Measurements from ENCODE around the gene MASTL.
A peak's percentile ranks its signal among the peaks of the same experiment; 100 is the strongest.

MASTL gene

GRCh38 chr10:27155066-27155754 lies at the start of gene MASTL:
TSS of gene MASTL (plus strand) at chr10:27155352. CDS start at chr10:27155427, 75 bp downstream.
- DNase-seq = peak; percentile 94

GRCh38 chr10:27108165-27108564 lies 47.0 kb upstream of the MASTL start:
- no peak for DNase-seq

- DNase-seq = no peak
Observed at GRCh38 chr10:27134371-27134770, 20.8 kb upstream of the MASTL start.

GRCh38 chr10:27138277-27138676 lies 16.9 kb upstream of the MASTL start:
- DNase-seq = no peak

- DNase-seq = no peak
Observed at GRCh38 chr10:27143686-27144085, 11.5 kb upstream of the MASTL start.

GRCh38 chr10:27145937-27146336 lies 9.2 kb upstream of the MASTL start:
- no peak for DNase-seq

- DNase-seq = no peak
Observed at GRCh38 chr10:27147701-27148100, 7.5 kb upstream of the MASTL start.

GRCh38 chr10:27150261-27150660 lies 4.9 kb upstream of the MASTL start:
- no peak for DNase-seq

GRCh38 chr10:27152687-27153086 lies 2.5 kb upstream of the MASTL start:
- no peak for DNase-seq

GRCh38 chr10:27153329-27153728 lies 1.8 kb upstream of the MASTL start:
- no peak for DNase-seq

- no peak for DNase-seq
Observed at GRCh38 chr10:27153845-27154193, 1.3 kb upstream of the MASTL start.

GRCh38 chr10:27156566-27156965 lies 1.4 kb downstream of the MASTL start:
- peak; percentile 4 for DNase-seq

GRCh38 chr10:27157150-27157549 lies 2.0 kb downstream of the MASTL start:
- DNase-seq = no peak

- no peak for DNase-seq
Observed at GRCh38 chr10:27158421-27158820, 3.3 kb downstream of the MASTL start.

GRCh38 chr10:27169849-27170248 lies 14.7 kb downstream of the MASTL start:
- DNase-seq = no peak

- no peak for DNase-seq
Observed at GRCh38 chr10:27188259-27188658, 33.1 kb downstream of the MASTL start.

- DNase-seq = no peak
Observed at GRCh38 chr10:27188897-27189296, 33.7 kb downstream of the MASTL start.

GRCh38 chr10:27190508-27190907 lies 35.4 kb downstream of the MASTL start:
- DNase-seq = no peak

- peak; percentile 4 for DNase-seq
Observed at GRCh38 chr10:27192284-27192683, 37.1 kb downstream of the MASTL start.

GRCh38 chr10:27197980-27198620 lies 42.9 kb downstream of the MASTL start:
- no peak for DNase-seq

GRCh38 chr10:27203806-27204205 lies 48.7 kb downstream of the MASTL start:
- DNase-seq = no peak

- no peak for DNase-seq
Observed at GRCh38 chr10:27207350-27207749, 52.2 kb downstream of the MASTL start.

- peak; percentile 66 for DNase-seq
Observed at GRCh38 chr10:27223964-27224363, 68.8 kb downstream of the MASTL start.

GRCh38 chr10:27225011-27225590 lies 69.9 kb downstream of the MASTL start:
- no peak for DNase-seq

Measured in RPMI8226 (cell line).